ENCODE results near the gene KCNQ5. TPM values are rescaled to one million over a fixed set of nuclear protein-coding genes. Genes with fewer than 3 reads are reported as not detected.

KCNQ5 gene
- total RNA-seq, 1 experiment from 2014 or later = 4.8 TPM

DNA sequence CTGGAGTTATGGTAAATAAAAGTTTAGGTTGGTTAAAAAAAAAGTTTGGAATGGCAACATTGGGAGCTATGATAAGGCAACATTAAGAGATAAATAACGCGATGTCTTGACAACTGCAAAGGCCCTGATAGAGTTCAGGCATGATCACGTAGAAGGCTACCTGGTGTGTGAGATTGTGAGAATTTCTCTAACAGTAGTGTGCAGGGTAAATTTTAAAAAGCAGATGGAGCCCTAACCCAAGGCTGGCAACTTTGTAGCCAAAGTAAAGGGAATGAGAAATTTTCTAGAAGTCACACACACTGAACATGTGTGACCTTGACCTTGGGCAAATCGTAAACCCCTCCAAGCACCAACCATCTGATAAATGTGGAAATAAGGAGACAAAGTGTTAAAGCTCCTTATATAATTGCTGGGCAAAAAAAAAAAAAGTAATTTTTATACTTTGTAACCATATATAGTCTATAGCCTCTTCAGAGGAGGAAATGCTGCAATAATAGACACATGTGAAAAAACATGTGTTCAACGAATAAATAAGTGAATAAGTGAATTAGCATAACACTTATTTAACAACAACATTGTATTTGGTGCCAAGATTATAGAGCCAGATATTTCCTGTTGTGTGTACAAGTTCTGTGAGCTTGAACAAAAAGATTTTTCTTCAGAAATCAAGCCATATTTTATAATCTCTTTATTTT lies 18.2 kb downstream of the KCNQ5 start:
- DNase-seq (ENCODE audit: low read depth) = no peak

DNA sequence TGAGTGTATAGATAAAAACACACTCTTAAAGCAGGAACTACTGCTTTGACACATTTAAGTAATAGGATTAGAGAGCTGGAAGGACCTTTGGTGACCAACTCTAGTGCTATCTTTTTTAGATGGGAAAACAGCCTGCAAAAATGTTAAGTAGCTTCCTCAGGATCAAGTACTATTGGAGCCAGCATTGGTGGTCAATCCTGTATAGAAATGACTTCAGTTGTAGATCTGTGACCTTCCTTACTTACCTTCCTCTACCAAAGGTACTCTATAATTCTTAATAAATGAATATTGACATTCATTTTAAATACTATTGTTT lies 18.7 kb downstream of the KCNQ5 start:
- DNase-seq (ENCODE audit: low read depth) = no peak

DNA sequence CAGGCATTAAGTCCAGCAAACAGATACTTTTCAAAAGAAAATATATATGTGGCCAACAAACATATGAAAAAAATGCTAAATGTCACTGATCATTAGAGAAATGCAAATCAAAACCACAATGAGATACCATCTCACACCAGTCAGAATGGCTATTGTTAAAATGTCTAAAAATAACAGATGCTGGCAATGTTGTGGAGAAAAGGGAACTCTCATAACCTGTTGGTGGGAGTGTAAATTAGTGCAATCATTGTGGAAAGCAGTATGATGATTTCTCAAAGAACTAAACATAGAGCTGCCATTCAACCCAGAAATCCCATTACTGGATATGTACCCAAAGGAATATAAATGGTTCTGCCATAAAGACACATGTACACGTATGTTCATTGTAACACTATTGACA lies 20.6 kb downstream of the KCNQ5 start:
- DNase-seq (ENCODE audit: low read depth) = no peak

DNA sequence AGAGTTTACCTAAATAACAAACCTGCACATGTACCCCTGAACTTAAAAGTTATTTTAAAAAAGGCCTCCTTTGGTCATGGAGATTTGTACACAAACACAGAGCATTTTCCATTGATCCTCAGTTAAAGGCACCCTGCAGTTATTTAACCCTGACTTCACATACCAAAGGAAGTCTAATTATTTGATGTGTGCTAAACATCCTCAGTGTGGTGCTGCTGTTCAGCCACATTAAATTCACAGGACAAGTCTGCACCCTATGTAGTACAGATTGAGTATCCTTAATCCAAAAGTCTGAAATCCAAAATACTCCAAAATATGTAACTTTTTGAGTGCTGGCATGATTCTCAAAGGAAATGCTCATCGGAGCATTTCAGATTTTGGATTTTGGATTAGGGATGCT lies 21.4 kb downstream of the KCNQ5 start:
- peak; percentile 25 for DNase-seq (ENCODE audit: low read depth)

DNA sequence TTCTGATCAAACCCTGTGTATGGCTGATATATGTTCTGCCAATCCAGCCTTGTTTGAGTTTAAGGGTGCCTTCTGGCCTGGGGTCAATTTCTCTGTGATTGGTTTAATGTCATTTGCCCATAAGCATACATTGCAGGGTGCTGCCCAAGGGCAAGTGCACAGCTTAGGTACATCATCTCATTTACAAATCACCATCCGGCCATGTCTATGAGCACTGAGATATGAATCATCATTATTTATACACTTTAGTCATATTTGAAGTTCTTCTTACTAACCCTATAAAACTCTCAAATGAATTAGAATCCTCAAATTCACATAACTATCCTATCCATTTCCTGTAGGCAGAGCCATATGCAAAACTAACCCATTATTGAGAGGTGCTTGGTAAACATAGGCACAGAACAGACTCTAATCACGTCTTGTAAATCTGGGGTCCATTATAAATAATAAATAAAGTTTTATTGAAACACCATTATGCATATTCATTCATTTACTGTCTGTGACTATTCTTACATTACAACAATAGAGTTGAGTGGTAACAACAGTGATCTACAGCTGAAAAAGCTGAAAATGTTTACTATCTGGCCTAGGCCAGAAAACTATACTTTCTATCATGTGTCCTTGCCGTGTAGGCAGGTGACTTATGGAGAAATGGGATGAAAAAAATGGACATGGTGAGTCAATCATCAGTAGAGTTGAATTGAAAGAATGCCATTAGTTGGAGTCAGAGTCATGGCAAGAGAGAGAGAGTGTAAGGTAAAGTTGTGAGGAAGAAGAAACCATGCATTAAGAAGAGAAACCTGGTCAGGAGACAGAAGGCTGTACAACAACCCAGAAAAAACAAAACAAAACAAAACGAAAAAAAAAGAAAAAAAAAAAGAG lies 25.0 kb downstream of the KCNQ5 start:
- peak; percentile 36 for DNase-seq (ENCODE audit: low read depth)

DNA sequence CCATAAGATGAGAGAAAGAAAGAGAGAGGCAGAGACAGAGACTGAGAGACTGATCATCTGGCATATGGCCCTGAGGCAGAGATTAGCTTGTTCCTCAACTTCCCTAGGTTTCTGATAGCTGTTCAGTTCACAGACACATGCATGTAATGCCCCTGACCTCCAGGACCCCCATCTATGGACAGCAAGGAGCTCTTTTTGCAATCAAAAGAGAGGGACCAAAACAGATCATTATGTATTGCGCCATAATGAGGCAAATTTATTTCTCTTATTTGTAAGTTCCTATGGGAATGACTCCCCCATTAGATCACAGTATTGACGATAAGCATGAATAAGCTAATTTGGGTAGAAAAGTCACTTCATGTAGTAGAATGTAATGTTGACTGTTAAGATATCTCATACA lies 25.6 kb downstream of the KCNQ5 start:
- DNase-seq (ENCODE audit: low read depth) = no peak

DNA sequence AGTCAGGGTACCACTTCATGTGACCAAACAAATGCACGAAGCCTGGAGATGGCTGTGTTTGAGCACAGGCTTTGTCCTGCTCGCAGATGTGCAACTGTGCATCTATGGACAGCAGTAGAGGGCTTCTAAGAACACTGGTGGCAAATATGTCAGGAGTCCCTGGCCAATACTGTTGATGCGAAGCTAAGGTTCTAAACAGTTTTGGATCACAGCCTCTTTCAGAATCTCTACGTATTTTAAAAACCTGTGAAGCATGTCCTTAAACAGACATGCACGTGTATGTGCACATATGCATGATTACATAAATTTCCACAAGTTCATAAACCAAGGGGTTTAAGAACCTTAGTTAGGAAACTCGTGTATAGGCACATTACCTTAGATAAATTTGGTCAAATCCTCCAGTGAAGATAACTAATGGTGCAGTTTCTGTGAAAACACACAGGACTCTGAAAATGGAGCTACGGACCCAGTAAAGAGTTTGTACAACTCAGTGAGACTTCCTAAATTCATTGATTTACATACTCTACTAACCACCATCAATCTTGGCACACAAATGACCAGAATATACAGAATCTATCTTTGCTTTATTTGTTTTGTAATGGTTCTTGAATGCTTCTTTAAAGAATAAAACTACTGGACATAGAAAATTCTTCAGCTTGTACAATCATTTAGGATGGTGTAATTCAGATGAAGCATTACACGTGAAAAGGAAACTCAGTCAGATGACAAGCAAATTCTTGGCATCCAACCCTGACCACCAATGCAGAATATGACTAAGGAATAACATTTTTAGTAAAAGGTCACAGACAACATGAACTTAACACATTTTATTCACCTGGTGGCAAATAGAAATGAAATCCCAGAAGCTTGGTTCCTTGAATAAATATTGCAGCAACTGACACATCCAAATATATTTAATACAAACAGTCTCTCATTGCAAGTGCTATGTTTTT lies 27.4 kb downstream of the KCNQ5 start:
- peak; percentile 94 for DNase-seq (ENCODE audit: low read depth)

DNA sequence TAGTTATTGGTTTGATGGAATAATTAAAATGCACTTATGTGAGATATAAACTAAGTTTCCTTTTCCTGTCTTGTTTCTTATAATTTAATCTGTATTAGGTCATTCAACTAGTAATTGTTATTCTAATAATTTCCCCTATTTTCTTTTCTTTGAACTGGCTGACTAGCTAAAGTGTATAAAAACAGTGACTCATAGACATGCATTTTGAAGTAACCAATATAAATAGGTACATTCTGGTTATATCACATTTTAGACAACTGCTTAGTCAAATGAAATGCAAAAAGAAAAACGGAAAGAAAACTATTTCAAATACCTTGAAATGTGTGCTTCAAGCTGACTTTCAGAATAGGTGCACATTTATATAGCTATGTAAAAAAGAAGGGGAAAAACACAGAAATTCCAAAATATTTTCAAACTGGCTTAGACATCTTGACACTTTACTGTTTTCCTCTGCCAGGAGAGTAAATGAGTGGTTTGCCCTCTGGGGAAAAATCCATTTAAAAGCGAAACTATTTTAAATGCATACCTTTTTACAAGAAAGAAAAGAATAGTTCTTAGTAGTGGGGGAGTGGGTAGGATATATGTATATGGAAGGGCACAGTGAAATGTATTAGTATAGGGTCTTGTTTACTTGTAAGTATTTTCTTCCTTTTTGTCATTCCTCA lies 28.3 kb downstream of the KCNQ5 start:
- DNase-seq (ENCODE audit: low read depth) = peak; percentile 66

DNA sequence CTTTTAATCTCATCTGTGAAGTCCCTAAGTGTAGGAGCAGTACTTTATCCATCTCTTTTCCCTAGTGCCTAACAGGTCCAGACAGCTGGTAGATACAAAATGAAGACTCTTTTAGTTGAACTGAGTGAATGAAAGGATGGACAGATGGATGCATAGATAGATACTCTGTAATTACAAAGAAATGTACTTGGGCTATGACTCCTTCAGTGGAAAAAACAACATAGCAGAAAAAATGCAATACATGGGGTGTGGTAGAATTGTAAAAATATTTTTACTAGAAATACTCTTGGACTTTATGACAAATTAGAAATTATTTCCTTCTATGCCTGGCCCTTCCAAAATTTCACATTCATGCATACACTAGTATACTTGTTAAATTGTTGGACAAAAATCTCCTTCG lies 29.3 kb downstream of the KCNQ5 start:
- DNase-seq (ENCODE audit: low read depth) = no peak

DNA sequence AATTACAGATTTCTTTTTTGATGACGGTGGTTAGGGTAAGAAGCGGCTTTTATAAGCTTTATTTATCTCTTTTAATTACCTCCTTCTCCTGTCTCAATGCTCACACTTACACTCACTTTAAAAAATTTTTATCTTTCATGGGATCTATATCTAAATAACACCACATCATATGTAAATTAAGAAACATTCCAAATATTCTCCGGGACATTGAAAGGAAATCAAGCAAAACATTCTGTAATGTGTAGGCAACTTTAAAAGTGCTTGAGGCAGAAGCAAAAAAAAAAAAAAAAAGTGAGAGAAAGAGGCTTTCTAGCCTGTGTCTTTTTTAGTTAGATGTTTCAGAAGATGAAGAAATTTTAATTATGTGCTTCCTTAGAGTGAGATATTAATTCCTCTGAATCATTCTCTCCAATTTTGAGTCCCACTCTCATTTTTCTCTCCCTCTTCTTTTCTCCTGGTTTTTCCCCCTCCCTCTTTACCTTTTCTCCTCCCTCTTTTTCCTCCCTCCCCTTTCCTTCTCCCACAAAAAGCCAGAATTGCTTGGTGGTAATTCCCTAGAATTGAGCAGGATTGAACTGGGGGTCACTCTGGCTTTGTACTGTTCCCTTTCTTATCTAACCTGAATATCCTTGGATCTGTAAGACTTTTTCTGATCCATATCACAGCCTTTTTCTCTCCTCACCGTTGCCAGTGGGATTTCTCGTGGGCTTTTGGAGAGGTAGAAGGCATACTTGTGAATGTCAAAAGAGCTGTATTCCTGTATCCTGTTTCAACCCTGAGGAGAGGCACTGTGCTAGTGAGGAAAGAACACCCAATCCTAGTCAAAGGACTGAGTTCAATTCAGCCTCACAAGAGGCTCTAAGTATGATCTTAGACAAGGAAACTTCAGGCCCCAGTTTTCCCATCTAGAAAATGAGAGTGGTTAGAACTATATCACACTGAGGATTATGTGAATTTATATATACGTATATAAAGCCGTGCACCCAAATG lies 30.4 kb downstream of the KCNQ5 start:
- DNase-seq (ENCODE audit: low read depth) = no peak

DNA sequence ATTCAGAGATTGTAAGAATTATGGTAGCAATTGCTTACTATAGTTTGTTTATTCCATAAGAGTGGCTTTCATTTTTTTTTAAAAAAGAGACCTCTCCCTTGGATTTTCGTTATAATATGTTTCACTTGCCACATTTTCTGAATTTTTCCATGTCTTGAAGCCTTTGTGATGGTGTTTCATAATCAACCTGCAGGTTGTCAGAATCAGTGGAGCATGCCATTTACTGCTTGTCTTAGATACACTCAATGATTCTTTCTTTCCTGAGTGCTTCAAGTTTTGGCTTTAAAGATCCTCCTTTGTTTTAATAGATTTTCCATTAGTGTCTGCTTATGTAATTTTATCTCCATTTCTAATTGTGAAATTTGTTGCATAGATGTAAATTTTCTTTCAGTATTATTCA lies 31.2 kb downstream of the KCNQ5 start:
- no peak for DNase-seq (ENCODE audit: low read depth)

DNA sequence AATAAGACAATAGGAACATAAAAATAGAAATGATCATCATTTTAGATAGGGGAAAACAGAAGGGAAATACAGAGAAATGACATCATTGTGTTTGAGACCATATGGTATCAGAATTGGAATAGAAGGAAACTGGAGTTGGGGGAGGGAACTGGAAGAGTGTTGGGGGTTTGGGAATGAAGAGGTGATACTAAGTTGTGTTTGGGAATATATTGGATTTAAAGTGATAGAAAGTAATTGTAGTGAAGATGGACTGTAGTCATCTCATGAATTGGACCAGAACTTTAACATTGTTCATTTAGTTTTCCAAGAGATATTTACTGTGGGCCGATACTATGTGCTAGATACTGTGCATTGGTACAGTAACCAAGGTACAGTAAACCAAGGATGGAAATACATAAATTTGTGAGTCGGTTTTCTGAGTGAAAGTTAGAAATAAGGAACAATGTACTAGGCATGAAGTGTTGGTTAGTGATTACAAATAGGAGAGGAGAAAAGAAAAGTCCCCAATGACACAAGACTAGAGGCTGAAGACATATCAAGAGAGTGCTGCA lies 32.3 kb downstream of the KCNQ5 start:
- DNase-seq (ENCODE audit: low read depth) = no peak

DNA sequence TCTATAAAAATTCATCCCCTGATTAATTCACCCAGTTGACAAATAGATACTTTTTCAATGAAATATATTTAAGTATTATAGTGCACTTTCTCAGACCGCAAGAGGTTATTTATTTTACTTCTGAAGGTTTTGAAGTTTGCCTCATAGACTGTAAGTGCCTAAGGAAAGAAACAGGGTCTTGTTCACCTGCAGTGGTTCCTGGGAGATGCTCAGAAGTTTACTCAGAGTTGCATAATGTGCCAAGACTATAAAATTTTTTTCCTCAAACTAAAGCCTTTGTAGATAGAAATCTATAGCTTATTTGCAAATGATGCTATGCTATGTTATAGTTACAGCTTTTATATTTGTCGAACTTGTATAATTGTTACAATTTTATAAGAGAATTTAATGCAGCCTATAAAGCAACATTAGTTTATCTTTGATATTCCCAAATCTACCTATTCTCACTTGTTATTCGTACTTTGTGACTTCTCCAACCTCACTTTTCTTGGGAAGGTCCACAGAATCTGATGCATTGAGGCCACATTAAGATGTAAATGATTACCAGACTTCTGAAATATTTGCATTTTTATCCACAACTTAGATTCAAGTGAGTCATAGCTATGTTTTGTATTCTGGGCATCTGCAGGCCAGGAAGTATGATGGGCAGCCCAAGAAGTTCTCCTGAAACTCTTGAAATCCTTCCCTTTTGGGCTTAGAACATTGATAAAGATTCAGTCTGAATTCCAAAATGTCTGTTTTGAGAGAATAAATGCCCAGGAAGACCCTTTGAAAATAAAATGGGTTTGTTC lies 35.7 kb downstream of the KCNQ5 start:
- DNase-seq (ENCODE audit: low read depth) = peak; percentile 52

DNA sequence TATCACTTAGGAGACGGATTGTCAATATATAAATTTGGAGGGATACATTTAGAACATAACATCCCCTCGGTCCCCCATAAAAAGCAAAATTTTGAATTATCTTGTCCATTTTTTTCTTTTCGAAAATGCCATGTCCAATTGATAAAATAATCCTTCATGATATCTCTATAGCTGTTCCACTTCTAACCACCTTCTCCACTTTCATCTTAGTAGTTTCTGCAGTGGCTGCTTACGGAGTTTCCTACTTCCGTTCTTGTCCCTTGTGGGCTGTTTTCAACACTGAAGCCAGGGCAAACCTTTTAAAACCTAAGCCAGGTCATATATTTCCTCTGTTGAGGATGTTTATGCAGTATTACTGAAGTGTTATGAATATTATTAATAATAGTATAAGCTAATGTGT lies 37.9 kb downstream of the KCNQ5 start:
- DNase-seq (ENCODE audit: low read depth) = no peak

DNA sequence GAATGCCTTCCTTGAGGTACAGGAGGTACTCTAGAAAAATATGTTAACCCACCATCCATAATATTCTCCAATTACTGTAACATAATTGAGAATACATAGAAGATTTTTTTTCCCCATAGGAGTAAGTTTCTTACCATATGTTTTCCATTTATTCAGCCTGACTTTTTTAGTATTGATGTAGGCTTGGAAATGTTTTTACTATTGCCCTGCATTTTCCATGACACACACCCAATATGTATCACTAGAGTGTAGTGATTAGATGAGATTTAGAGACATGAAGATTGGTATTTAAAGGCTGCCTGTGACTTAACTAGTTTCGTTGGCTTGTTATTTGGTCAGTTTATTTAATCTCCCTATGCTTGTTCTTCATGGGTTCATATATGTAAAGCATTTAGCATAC lies 39.5 kb downstream of the KCNQ5 start:
- DNase-seq (ENCODE audit: low read depth) = no peak

DNA sequence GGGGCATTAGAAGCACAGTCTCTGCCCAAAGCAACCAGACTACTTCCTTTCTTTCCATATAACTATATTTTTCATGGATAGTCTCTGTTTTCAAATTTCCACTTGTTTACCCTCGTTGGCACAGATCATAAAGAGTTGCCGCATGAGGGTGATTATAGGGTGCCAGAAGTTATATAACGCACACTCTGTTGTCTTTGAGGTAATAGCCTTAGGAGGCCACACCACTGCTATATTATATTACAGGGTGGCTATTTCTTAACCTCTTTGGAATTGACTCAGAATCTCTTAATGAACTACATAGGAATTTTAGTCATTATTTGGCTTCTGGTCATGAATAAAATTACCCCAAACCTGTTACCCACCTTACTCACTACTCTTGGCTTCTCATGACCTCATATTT lies 43.7 kb downstream of the KCNQ5 start:
- DNase-seq (ENCODE audit: low read depth) = no peak

DNA sequence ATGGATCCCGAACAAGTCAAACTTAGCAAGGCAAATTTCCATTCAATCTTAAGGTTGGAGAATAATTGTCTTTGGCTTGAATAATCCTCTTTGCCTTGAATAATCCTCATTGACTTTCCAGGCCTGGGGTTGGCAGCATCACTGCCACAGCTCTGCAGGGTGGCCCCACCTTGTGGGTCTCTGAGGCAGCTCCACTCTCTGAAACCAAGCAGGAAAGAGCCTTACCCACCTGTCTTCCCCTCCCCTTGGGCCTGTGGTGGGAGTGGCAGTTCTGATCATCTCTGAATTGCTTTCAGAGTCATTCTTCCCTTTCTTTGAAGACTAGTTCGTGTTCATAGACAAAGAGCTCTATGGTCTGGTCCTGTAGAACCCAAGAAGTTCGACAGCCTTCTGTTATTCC lies 47.5 kb downstream of the KCNQ5 start:
- DNase-seq (ENCODE audit: low read depth) = no peak

DNA sequence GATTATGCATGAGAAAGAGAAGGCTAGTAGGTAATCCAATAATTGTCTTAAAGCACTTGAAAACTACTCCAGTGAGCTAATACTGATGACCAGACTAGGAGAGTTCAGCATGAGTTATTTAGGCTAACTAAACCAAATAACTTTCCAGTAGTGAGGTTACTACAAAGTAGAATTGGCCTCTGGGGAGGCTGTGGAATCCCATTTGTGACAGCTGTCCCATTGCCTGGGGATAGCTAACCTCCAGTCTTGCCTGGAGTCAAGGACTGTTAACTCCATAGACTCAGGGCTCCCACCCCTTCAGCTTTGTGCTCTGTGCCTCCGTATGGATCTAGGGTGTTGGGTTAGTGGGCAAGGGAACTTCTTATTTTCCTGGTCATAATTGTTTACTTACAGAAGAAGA lies 51.0 kb downstream of the KCNQ5 start:
- DNase-seq (ENCODE audit: low read depth) = no peak

DNA sequence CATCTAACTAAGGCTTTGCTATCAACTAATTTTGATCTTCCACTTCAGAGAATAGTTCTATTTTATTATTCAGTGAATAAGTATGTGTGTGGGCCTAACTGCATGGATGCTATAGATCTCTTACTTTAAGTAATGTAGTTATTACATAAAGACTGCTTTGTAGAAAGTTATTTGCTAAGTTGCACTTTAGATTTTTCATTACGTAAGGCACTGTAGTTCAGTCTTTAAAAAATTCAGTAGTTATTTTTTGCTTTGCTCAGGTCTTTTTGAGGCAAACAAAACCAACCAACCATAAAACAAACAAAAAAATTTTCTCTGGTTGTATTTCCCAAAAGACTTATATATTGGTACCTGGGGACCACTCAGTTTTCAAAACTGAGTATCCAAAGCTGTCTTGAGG lies 53.0 kb downstream of the KCNQ5 start:
- no peak for DNase-seq (ENCODE audit: low read depth)

Data from M059J (cell line).